Measurements from ENCODE around the gene SLC9B2. TPM values are rescaled to one million over a fixed set of nuclear protein-coding genes. Genes with fewer than 3 reads are reported as not detected.

SLC9B2 gene
- polyA plus RNA-seq, 3 donors = 0.38 to 0.59 (median 0.48) TPM

- intact Hi-C loops (cut with micrococcal nuclease) = no loop called here
These were observed 20.6 kb upstream of the SLC9B2 start for GRCh38 chr4:103097112-103097511.

GRCh38 chr4:103095080-103095479, 18.5 kb upstream of the SLC9B2 start:
- no peak for TF ChIP-seq CTCF (IDR thresholded peaks at IDR 0.05)
- Histone ChIP-seq H2AFZ (ENCODE audit: insufficient read depth, low read depth, low read length, poor library complexity, severe bottlenecking) (no peak overlapping the region), H3K4me2 (replicated peaks; ENCODE audit: extremely low read depth, low read length, poor library complexity, severe bottlenecking) (no peak overlapping the region), H3K9ac (ENCODE audit: insufficient read depth, low read length, poor library complexity, severe bottlenecking) (no peak overlapping the region), H4K20me1 (ENCODE audit: insufficient read depth, low read length) (no peaks in the 10 kb centered on the region), H3K27me3 (ENCODE audit: control insufficient read depth in 2 of 2, insufficient read depth in 2 of 2, low read length in 2 of 2) (no peaks in the 10 kb centered on the region), H3K27ac (ENCODE audit: low read depth in 1 of 2, low read length in 2 of 2) (no peak overlapping the region), H3K4me1 (ENCODE audit: control insufficient read depth in 1 of 2, insufficient read depth in 2 of 2, low read length in 2 of 2) (peaks cover 8 to 9% of the 10 kb centered on the region in 2 donors), H3K79me2 (ENCODE audit: insufficient read depth, low read length) (no peaks in the 10 kb centered on the region), H3K36me3 (replicated peaks in 1 of 2; ENCODE audit: control insufficient read depth in 1 of 2, insufficient read depth in 2 of 2, low read length in 2 of 2) (peaks cover 5 to 10% of the 10 kb centered on the region in 2 donors), H3K9me3 (replicated peaks in 1 of 2; ENCODE audit: control insufficient read depth in 1 of 2, insufficient read depth in 1 of 2, low read length in 2 of 2) (no peaks in the 10 kb centered on the region), H3K4me3 (replicated peaks in 1 of 3; ENCODE audit: low read depth in 2 of 3, low read length in 3 of 3) (no peak overlapping the region)
- Mint-ChIP-seq H3K36me3 (peaks cover 6 to 16% of the 10 kb centered on the region in 2 donors), H3K27ac (no peak overlapping the region), H3K27me3 (ENCODE audit: low read depth in 3 of 3) (peaks cover 0 to 4% (median 0%) of the 10 kb centered on the region in 3 donors), H3K9me3 (no peaks in the 10 kb centered on the region), H3K4me1 (peaks cover 19% of the 10 kb centered on the region), H3K4me3 (no peak overlapping the region)
- DNase-seq = no peak
- 100% methylated on average over 2 of the region's 3 CpGs for WGBS (ENCODE audit: insufficient coverage)
- intact Hi-C loops (cut with micrococcal nuclease) = no loop called here

More at GRCh38 chr4:103097112-103097511, 20.6 kb upstream of the SLC9B2 start:
- no peaks in the 10 kb centered on the region for H3K36me3 ChIP-seq (replicated peaks in 1 of 2; ENCODE audit: control insufficient read depth in 1 of 2, insufficient read depth in 2 of 2, low read length in 2 of 2)
- no peak for DNase-seq
- H3K9ac ChIP-seq (ENCODE audit: insufficient read depth, low read length, poor library complexity, severe bottlenecking) = no peak overlapping the region
- H3K4me3 ChIP-seq (replicated peaks in 1 of 3; ENCODE audit: low read depth in 2 of 3, low read length in 3 of 3) = no peak overlapping the region
- no CpG with 5 or more reads among the region's 2 CpGs for WGBS (ENCODE audit: insufficient coverage)
- H3K79me2 ChIP-seq (ENCODE audit: insufficient read depth, low read length) = no peaks in the 10 kb centered on the region
- no peaks in the 10 kb centered on the region for H3K9me3 Mint-ChIP-seq
- H3K27ac Mint-ChIP-seq = no peak overlapping the region
- H3K4me2 ChIP-seq (replicated peaks; ENCODE audit: extremely low read depth, low read length, poor library complexity, severe bottlenecking) = no peak overlapping the region
- no peak overlapping the region for H3K27ac ChIP-seq (ENCODE audit: low read depth in 1 of 2, low read length in 2 of 2)
- peak overlapping the region; percentile 1 for H2AFZ ChIP-seq (ENCODE audit: insufficient read depth, low read depth, low read length, poor library complexity, severe bottlenecking)
- H3K4me1 Mint-ChIP-seq = peaks cover 17% of the 10 kb centered on the region
- no peaks in the 10 kb centered on the region for H3K9me3 ChIP-seq (replicated peaks in 1 of 2; ENCODE audit: control insufficient read depth in 1 of 2, insufficient read depth in 1 of 2, low read length in 2 of 2)
- TF ChIP-seq CTCF (IDR thresholded peaks at IDR 0.05) = no peak
- no peak overlapping the region for H3K4me3 Mint-ChIP-seq
- H3K36me3 Mint-ChIP-seq = peaks cover 0 to 3% of the 10 kb centered on the region in 2 donors
- peaks cover 8 to 9% of the 10 kb centered on the region in 2 donors for H3K4me1 ChIP-seq (ENCODE audit: control insufficient read depth in 1 of 2, insufficient read depth in 2 of 2, low read length in 2 of 2)
- no peaks in the 10 kb centered on the region for H3K27me3 ChIP-seq (ENCODE audit: control insufficient read depth in 2 of 2, insufficient read depth in 2 of 2, low read length in 2 of 2)
- H4K20me1 ChIP-seq (ENCODE audit: insufficient read depth, low read length) = no peaks in the 10 kb centered on the region
- peaks cover 0 to 2% (median 2%) of the 10 kb centered on the region in 3 donors for H3K27me3 Mint-ChIP-seq (ENCODE audit: low read depth in 3 of 3)

Data from CD14-positive monocyte (primary cell).